Neural cell (in vitro differentiated cells): ENCODE data around the gene FBXO24. TPM values are rescaled to one million over a fixed set of nuclear protein-coding genes. Genes with fewer than 3 reads are reported as not detected.

ENCODE experiments used
- H2AFZ ChIP-seq: fragments of 200-600, 300-800 bp; sonication (generic), shearing (Covaris generic); 2 replicates; pipeline ENCODE4 v1.6.0; 2014; ENCODE audit warnings: low read depth, mild to moderate bottlenecking, antibody characterized with exemption, low read length, moderate library complexity
- H3F3A ChIP-seq: fragments of 200-600 bp; shearing (Covaris generic); 2 replicates; pipeline ENCODE4 v1.6.1; 2016; ENCODE audit warnings: mild to moderate bottlenecking, moderate library complexity, mixed read lengths, antibody characterized with exemption, low read length; ENCODE audit not compliant: insufficient read depth, poor library complexity, severe bottlenecking
- H3K27ac ChIP-seq: fragments of 200-600, 300-800 bp; sonication (generic), shearing (Covaris generic); 2 replicates; pipeline ENCODE4 v1.5.1; 2014; ENCODE audit warnings: mild to moderate bottlenecking, low read length, moderate library complexity
- H3K27me3 ChIP-seq: fragments of 300-800, 200-600 bp; sonication (generic), shearing (Covaris generic); 2 replicates; pipeline ENCODE4 v1.6.0; 2014; ENCODE audit warnings: mild to moderate bottlenecking, low read depth, low read length, moderate library complexity; ENCODE audit not compliant: insufficient read depth
- H3K36me3 ChIP-seq: fragments of 300-800, 200-600 bp; sonication (generic), shearing (Covaris generic); 2 replicates; pipeline ENCODE4 v1.5.1; 2014; ENCODE audit warnings: mild to moderate bottlenecking, antibody characterized with exemption, low read length, moderate library complexity; ENCODE audit not compliant: insufficient read depth
- H3K4me2 ChIP-seq: fragments of 300-800, 200-600 bp; sonication (generic), shearing (Covaris generic); 2 replicates; pipeline ENCODE4 v1.6.0; 2014; ENCODE audit warnings: mild to moderate bottlenecking, low read length
- H3K4me3 ChIP-seq: fragments of 300-800, 200-600 bp; sonication (generic), shearing (Covaris generic); 2 replicates; pipeline ENCODE4 v1.5.1; 2014; ENCODE audit warnings: mild to moderate bottlenecking, low read length, moderate library complexity
- H3K79me2 ChIP-seq: fragments of 200-600 bp; shearing (Covaris generic); replicated peaks from 2 replicates; pipeline ENCODE4 v1.6.0; 2014; ENCODE audit warnings: mild to moderate bottlenecking, low read length, moderate library complexity; ENCODE audit not compliant: insufficient read depth
- H3K9ac ChIP-seq: fragments of 300-800, 200-600 bp; sonication (generic), shearing (Covaris generic); 2 replicates; pipeline ENCODE4 v1.6.1; 2016; ENCODE audit warnings: mild to moderate bottlenecking, low read length, mixed read lengths
- H3K9me2 ChIP-seq: fragments of 200-600 bp; shearing (Covaris generic); 2 replicates; pipeline ENCODE4 v1.6.1; 2016; ENCODE audit warnings: mild to moderate bottlenecking, low read length, mixed read lengths; ENCODE audit not compliant: insufficient read depth
- H3K9me3 ChIP-seq: fragments of 200-600, 300-800 bp; sonication (generic), shearing (Covaris generic); 2 replicates; pipeline ENCODE4 v1.6.1; 2016; ENCODE audit warnings: mild to moderate bottlenecking, mixed run types, low read length, moderate library complexity, mixed read lengths
- H4K20me1 ChIP-seq: fragments of 200-600 bp; shearing (Covaris generic); 2 replicates; pipeline ENCODE4 v1.6.1; 2016; ENCODE audit warnings: mild to moderate bottlenecking, mixed run types; ENCODE audit not compliant: insufficient read depth
- EP300 ChIP-seq: fragments of 450-650 bp; conservative IDR thresholded peaks from 2 replicates; pipeline ENCODE4 v1.6.1; 2014; ENCODE audit warnings: antibody characterized with exemption, mild to moderate bottlenecking, moderate library complexity; ENCODE audit not compliant: poor library complexity, severe bottlenecking
- MXI1 ChIP-seq: fragments of 450-650 bp; conservative IDR thresholded peaks from 2 replicates; pipeline ENCODE4 v1.6.1; 2014; ENCODE audit warnings: antibody characterized with exemption, mild to moderate bottlenecking; ENCODE audit not compliant: poor library complexity, severe bottlenecking
- POLR2AphosphoS5 ChIP-seq: IDR thresholded peaks from 2 replicates; pipeline ENCODE4 v1.6.1; 2012
- RAD21 ChIP-seq: fragments of 450-650 bp; conservative IDR thresholded peaks from 2 replicates; pipeline ENCODE4 v1.6.1; 2014; ENCODE audit warnings: antibody characterized with exemption, mild to moderate bottlenecking, moderate library complexity
- REST ChIP-seq: IDR thresholded peaks from 2 replicates; pipeline ENCODE4 v1.6.1; 2012; ENCODE audit warnings: borderline replicate concordance
- SMC3 ChIP-seq: fragments of 450-650 bp; conservative IDR thresholded peaks from 2 replicates; pipeline ENCODE4 v1.6.1; 2014; ENCODE audit warnings: antibody characterized with exemption, mild to moderate bottlenecking, moderate library complexity; ENCODE audit not compliant: poor library complexity
- polyA plus RNA-seq: library from polyadenylated mRNA; depleted of rRNA; stranded (reverse); fragments of >200 nt; gene quantifications from 2 replicates; pipeline ENCODE4 v1.2.3, GENCODE V29; 2014

Gene FBXO24
- polyA plus RNA-seq, 1 donor from 2014 or later: 0.52 TPM

- Histone ChIP-seq H3K9me2 (no peaks in the 10 kb centered on the region), H3K79me2 (no peaks in the 10 kb centered on the region), H3K9ac (no peak overlapping the region), H3K9me3 (no peaks in the 10 kb centered on the region), H3K4me2 (no peak overlapping the region), H4K20me1 (no peaks in the 10 kb centered on the region), H3K27ac (no peak overlapping the region), H3K36me3 (no peaks in the 10 kb centered on the region), H3K4me3 (no peak overlapping the region), H3F3A (no peaks in the 10 kb centered on the region), H2AFZ (no peak overlapping the region), H3K27me3 (peaks cover 23% of the 10 kb centered on the region)
- TF ChIP-seq POLR2AphosphoS5 (no peak), SMC3 (no peak), EP300 (no peak), RAD21 (no peak), MXI1 (no peak), REST (no peak)
These were observed 20.1 kb upstream of the FBXO24 start for GRCh38 chr7:100566018-100566531.

GRCh38 chr7:100567031-100567730 is 18.9 kb upstream of the FBXO24 start:
- no peak overlapping the region for H3K27ac ChIP-seq
- H3K36me3 ChIP-seq: no peaks in the 10 kb centered on the region
- H3K9ac ChIP-seq: no peak overlapping the region

More at GRCh38 chr7:100567031-100567730, 18.9 kb upstream of the FBXO24 start:
- Histone ChIP-seq H3K27me3 (peaks cover 27% of the 10 kb centered on the region), H3K4me2 (no peak overlapping the region), H3K9me2 (no peaks in the 10 kb centered on the region), H3F3A (no peaks in the 10 kb centered on the region), H3K79me2 (no peaks in the 10 kb centered on the region), H3K9me3 (no peaks in the 10 kb centered on the region), H4K20me1 (no peaks in the 10 kb centered on the region), H3K4me3 (no peak overlapping the region), H2AFZ (no peak overlapping the region)
- TF ChIP-seq RAD21 (no peak), REST (no peak)
